Hepatocyte (in vitro differentiated cells): ENCODE measurements around the gene MYOT.

Experiments used
- CTCF ChIP-seq: fragments of 200-600 bp; sonication (generic); IDR thresholded peaks from 2 replicates; pipeline ENCODE4 v1.5.1; 2016; ENCODE audit warnings: antibody characterized with exemption, mild to moderate bottlenecking; ENCODE audit not compliant: poor library complexity
- EZH2 ChIP-seq: fragments of 200-600 bp; sonication (generic); IDR thresholded peaks from 2 replicates; pipeline ENCODE4 v1.6.1; 2016; ENCODE audit warnings: antibody characterized with exemption, mild to moderate bottlenecking, borderline replicate concordance
- EZH2phosphoT487 ChIP-seq: fragments of 200-600 bp; sonication (generic); IDR thresholded peaks from one replicate; pipeline ENCODE4 v1.6.1; 2018; ENCODE audit warnings: antibody characterized with exemption, mild to moderate bottlenecking, low read depth, moderate library complexity; ENCODE audit not compliant: unreplicated experiment, severe bottlenecking

- TF ChIP-seq CTCF = no peak
- no peak for TF ChIP-seq EZH2phosphoT487
- no peak for TF ChIP-seq EZH2
Measured at GRCh38 chr5:137843676-137844299, 23.9 kb upstream of the MYOT start.
